ENCODE measurements around the gene NFATC3.
A peak's percentile ranks its signal among the peaks of the same experiment; 100 is the strongest.

The NFATC3 gene

DNA sequence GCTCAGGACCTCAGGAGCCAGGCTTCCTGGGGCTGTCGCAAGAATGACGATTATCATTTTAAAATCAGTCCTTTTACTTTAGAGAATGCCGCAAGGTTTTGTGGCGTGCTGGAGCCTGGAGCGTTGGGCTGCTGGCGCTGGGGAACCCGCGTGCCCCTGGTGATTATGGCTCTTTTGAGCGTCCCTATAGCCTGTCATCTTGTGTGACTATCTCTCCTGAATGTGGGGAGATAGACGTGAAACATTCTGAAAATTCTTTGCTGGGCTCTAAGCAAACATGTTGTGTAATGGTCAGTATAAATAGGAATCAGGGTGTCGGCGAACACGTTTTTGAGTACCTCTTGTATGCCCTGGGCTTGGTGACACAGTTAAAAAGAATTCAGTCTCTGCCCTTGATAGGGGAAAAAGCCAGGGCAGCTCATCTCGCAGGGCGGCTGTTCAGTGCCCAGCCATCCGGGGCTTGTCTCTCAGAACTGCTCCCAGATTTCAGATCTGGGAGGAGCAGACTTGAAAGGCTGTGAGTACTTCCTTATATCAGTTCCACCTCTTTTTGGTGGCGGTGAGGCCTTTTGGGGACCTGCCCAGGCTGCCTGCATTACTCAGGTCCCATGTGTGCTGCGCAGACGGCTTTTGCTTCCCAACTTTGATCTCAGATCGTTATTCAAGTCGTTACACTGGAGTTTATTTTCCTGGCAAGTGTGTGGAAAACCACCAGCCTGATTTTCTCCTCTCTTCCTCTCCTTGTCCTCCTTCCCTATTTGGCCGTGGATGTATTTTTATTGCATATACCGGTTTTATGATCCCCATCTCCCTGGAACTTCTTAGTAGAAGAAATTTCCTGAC, 180.1 kb downstream of the NFATC3 start:
- TF ChIP-seq, protein P1, sequence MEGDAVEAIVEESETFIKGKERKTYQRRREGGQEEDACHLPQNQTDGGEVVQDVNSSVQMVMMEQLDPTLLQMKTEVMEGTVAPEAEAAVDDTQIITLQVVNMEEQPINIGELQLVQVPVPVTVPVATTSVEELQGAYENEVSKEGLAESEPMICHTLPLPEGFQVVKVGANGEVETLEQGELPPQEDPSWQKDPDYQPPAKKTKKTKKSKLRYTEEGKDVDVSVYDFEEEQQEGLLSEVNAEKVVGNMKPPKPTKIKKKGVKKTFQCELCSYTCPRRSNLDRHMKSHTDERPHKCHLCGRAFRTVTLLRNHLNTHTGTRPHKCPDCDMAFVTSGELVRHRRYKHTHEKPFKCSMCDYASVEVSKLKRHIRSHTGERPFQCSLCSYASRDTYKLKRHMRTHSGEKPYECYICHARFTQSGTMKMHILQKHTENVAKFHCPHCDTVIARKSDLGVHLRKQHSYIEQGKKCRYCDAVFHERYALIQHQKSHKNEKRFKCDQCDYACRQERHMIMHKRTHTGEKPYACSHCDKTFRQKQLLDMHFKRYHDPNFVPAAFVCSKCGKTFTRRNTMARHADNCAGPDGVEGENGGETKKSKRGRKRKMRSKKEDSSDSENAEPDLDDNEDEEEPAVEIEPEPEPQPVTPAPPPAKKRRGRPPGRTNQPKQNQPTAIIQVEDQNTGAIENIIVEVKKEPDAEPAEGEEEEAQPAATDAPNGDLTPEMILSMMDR (IDR thresholded peaks at IDR 0.05; ENCODE audit: unreplicated experiment in 3 of 3), result no peak
- peak overlapping the region; percentile 94 to 96 (median 94) for H3K4me3 Mint-ChIP-seq
- no peaks in the 10 kb centered on the region for H3K36me3 Mint-ChIP-seq (ENCODE audit: low read depth)
- H3K4me1 Mint-ChIP-seq, result peaks cover 27% of the 10 kb centered on the region
- peak overlapping the region; percentile 86 to 96 (median 90) for H3K27ac Mint-ChIP-seq
- H3K27me3 Mint-ChIP-seq (ENCODE audit: low read depth), result peaks cover 14% of the 10 kb centered on the region
- H3K9me3 Mint-ChIP-seq, result no peaks in the 10 kb centered on the region

DNA sequence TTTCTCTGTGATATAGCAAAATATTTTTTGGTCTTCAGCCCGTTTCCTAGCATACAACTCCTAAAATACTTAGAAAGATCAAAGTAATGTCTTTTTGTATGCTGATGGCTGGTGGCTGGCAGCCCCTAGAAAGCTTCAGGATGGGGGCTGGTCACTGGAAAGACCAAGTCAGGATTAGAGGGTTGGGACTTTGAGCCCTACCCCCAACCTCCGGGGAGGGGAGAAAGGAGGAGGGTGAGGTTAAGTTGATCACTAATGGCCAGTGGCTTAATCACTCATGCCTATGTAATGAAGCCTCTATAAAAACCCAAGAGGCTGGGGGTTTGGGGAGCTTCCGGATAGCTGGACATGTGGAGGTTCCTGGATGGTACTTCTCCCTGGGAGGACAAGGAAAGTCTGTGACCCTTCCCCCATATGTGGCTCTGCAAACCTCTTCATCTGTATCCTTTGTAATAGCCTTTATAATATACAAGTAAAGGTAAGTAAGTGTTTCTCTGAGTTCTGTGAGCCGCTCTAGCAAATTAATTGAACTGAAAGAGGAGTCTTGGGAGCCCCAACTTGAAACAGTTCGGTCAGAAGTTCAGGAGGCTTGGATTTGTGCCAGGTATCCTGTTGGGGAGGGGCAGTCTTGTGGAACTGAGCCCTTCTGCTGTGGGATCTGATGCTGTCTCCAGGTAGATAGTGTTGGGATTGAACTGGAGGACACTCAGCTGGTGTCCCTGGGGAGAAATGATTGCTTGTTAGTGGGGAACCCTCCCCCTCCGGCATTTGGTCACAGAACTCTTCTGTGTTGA, 182.6 kb downstream of the NFATC3 start:
- peaks cover 11% of the 10 kb centered on the region for H3K27me3 Mint-ChIP-seq (ENCODE audit: low read depth)
- H3K4me3 Mint-ChIP-seq, result peak overlapping the region; percentile 47 to 71 (median 61)
- H3K4me1 Mint-ChIP-seq, result peaks cover 27% of the 10 kb centered on the region
- H3K27ac Mint-ChIP-seq, result peak overlapping the region; percentile 72 to 86 (median 77)
- H3K9me3 Mint-ChIP-seq, result no peaks in the 10 kb centered on the region
- TF ChIP-seq, protein P1 (IDR thresholded peaks at IDR 0.05; ENCODE audit: unreplicated experiment in 3 of 3), result no peak
- H3K36me3 Mint-ChIP-seq (ENCODE audit: low read depth), result no peaks in the 10 kb centered on the region

DNA sequence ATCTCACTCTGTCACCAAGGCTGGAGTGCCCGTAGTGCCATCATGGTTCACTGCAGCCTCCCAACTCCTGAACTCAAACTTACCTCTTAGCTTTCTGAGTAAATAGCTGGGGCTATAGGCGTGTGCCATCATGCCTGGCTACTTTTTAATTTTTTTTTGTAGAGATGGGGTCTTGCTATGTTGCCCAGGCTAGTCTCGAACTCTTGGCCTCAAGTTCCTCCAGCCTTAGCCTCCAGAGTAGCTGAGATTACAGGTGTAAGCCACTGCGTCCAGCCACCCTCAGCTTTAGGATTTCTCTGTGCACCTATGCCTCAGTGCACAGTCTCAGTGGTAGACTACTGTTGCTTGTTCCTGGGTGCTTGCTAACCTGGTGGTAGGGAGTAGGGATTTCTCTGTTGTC, 184.6 kb downstream of the NFATC3 start:
- Mint-ChIP-seq H3K36me3 (ENCODE audit: low read depth) (peaks cover 5% of the 10 kb centered on the region), H3K9me3 (no peaks in the 10 kb centered on the region), H3K4me3 (no peak overlapping the region), H3K4me1 (peaks cover 32% of the 10 kb centered on the region), H3K27ac (no peak overlapping the region), H3K27me3 (ENCODE audit: low read depth) (no peaks in the 10 kb centered on the region)
- TF ChIP-seq, protein P1 (IDR thresholded peaks at IDR 0.05; ENCODE audit: unreplicated experiment in 3 of 3), result no peak

DNA sequence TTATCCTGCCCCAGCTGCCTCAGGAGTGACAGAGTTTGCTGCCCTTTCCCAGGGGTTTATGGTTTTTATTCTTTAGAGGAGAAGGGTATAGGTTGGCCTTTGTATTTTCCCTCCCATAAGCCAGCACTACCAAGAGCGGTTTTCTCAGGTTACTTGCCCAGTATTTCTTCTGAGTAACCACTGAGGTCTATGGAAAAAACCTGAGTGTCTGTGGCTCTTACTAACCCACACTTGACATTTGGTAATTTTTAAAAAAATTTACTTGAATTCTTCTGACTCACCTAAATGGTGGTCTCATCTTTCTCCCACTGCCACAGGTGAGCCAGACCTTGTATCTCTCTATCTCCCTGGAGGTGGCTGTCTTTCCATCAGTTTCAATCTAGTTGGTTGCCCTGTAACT, 185.2 kb downstream of the NFATC3 start:
- peaks cover 5% of the 10 kb centered on the region for H3K36me3 Mint-ChIP-seq (ENCODE audit: low read depth)
- H3K4me1 Mint-ChIP-seq, result peaks cover 28% of the 10 kb centered on the region
- no peaks in the 10 kb centered on the region for H3K27me3 Mint-ChIP-seq (ENCODE audit: low read depth)
- no peak overlapping the region for H3K4me3 Mint-ChIP-seq
- H3K27ac Mint-ChIP-seq, result no peak overlapping the region
- TF ChIP-seq, protein P1 (IDR thresholded peaks at IDR 0.05; ENCODE audit: unreplicated experiment in 3 of 3), result no peak
- no peaks in the 10 kb centered on the region for H3K9me3 Mint-ChIP-seq

DNA sequence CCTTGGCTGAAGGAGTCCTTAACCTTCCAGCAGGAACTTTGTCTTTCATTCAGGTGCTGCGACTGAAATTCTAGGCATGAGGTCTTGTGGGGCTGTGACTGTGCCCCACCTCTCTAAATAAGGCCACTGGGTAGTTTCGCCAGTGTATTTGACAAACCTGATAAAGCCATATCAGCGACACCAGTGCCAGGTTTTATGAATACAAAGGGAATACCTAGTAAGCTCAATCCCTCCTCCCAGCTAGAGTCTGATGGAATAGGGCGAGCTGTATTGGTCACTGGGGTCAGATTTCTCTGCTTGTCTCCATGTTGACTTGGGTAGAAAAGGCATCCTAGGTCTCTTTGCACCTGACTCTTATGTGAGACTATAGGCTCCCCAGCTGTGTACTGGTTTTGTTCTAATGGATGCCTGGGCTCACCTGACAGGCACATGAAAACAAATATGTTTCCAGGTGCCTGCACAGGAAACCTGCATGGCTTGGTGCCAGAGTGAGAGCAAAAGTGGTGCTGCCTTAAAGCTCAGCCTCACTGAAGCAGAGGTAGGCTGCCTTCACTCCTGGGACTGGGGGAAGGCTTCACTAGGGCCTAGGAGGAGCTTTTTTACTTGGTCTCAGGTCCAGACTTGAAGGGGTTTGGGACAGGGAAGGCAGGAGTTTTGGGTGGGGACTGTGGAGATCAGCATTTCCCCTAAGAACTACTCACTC, 187.5 kb downstream of the NFATC3 start:
- TF ChIP-seq, protein P1 (IDR thresholded peaks at IDR 0.05; ENCODE audit: unreplicated experiment in 3 of 3), result no peak
- peaks cover 30% of the 10 kb centered on the region for H3K4me1 Mint-ChIP-seq
- H3K27ac Mint-ChIP-seq, result no peak overlapping the region
- no peaks in the 10 kb centered on the region for H3K27me3 Mint-ChIP-seq (ENCODE audit: low read depth)
- no peaks in the 10 kb centered on the region for H3K9me3 Mint-ChIP-seq
- H3K4me3 Mint-ChIP-seq, result no peak overlapping the region
- peaks cover 10% of the 10 kb centered on the region for H3K36me3 Mint-ChIP-seq (ENCODE audit: low read depth)
